Ishikawa (cell line): ENCODE measurements around the gene ECHDC3.

Source experiments
- CEBPB ChIP-seq: IDR thresholded peaks from 2 replicates; pipeline ENCODE4 v1.6.1; 2012
- CREB1 ChIP-seq: IDR thresholded peaks from 2 replicates; pipeline ENCODE4 v1.6.1; 2012; ENCODE audit warnings: low read depth
- EGR1 ChIP-seq: IDR thresholded peaks from 2 replicates; pipeline ENCODE4 v1.6.1; 2012
- EP300 ChIP-seq: IDR thresholded peaks from 2 replicates; pipeline ENCODE4 v1.6.1; 2012; ENCODE audit warnings: borderline replicate concordance
- FOXM1 ChIP-seq: IDR thresholded peaks from 2 replicates; pipeline ENCODE4 v1.6.1; 2012; ENCODE audit warnings: low read depth, borderline replicate concordance
- NFIC ChIP-seq: IDR thresholded peaks from 2 replicates; pipeline ENCODE4 v1.6.1; 2012
- RAD21 ChIP-seq: IDR thresholded peaks from 2 replicates; pipeline ENCODE4 v1.6.1; 2012; ENCODE audit warnings: low read depth
- TAF1 ChIP-seq: IDR thresholded peaks from 2 replicates; pipeline ENCODE4 v1.6.1; 2012; ENCODE audit warnings: low read depth, mild to moderate bottlenecking
- TCF12 ChIP-seq: IDR thresholded peaks from 2 replicates; pipeline ENCODE4 v1.6.1; 2012; ENCODE audit warnings: low read depth
- TEAD4 ChIP-seq: IDR thresholded peaks from 2 replicates; pipeline ENCODE4 v1.6.1; 2012
- YY1 ChIP-seq: IDR thresholded peaks from 2 replicates; pipeline ENCODE4 v1.6.1; 2012; ENCODE audit warnings: low read depth
- ZBTB7A ChIP-seq: IDR thresholded peaks from 2 replicates; pipeline ENCODE4 v1.6.1; 2012; ENCODE audit warnings: low read depth
- TF ChIP-seq, protein P1 (sequence below): IDR thresholded peaks from 2 replicates; pipeline ENCODE4 v1.6.1; 2012
- TF ChIP-seq, protein P2 (sequence below): IDR thresholded peaks from 2 replicates; pipeline ENCODE4 v1.6.1; 2012; ENCODE audit warnings: low read depth, mild to moderate bottlenecking
- TF ChIP-seq, protein P3 (sequence below): IDR thresholded peaks from 2 replicates; pipeline ENCODE4 v1.6.1; 2012

The ECHDC3 gene

DNA sequence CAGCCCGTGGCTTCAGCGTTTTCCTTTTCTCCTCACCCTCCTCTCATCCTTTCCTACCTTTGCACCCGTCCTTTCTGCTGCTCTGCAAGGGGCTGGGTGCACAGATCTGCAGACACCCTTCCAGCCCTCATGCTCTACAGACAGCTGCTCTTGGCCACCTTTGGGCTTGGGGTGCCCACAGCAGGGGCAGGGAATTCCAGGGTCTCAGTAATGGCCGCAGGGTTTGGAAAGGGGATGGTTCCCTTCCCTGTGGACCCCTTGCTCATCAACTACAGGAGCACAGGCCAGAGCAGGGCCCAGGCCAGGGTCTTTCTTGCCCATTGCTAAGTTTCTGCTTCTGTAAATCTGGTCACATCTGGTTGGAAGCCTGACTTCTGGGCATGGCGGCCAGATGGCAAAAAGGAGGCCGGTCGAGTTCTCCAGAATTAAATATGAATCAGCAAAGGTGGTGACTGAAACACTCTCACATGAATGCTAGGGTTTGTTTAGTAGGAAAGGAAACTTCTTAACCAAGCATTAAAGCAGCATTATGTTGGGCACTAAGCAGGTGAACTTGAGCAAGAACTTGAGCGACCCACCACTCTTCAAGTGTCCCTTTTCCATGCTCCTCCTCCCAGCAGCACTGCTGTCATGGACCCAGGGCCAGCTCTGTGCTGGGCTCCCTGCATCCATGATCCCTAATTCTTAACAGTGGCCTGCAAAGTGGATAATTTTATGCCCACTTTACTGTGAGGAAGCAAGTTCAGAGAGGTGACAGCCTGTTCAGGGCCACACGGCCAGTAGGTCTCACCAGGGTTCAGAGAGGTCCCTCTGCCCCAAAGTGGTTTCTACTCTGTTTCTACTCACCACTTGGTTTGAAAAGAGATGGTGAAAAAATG lies 1.5 kb downstream of the ECHDC3 start:
- TF ChIP-seq EP300, result no peak
- TF ChIP-seq, protein P1, sequence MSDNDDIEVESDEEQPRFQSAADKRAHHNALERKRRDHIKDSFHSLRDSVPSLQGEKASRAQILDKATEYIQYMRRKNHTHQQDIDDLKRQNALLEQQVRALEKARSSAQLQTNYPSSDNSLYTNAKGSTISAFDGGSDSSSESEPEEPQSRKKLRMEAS, result no peak
- no peak for TF ChIP-seq EGR1
- no peak for TF ChIP-seq FOXM1
- TF ChIP-seq RAD21, result no peak
- no peak for TF ChIP-seq CREB1
- TF ChIP-seq ZBTB7A, result no peak
- no peak for TF ChIP-seq YY1
- TF ChIP-seq CEBPB, result no peak
- TF ChIP-seq, protein P2, sequence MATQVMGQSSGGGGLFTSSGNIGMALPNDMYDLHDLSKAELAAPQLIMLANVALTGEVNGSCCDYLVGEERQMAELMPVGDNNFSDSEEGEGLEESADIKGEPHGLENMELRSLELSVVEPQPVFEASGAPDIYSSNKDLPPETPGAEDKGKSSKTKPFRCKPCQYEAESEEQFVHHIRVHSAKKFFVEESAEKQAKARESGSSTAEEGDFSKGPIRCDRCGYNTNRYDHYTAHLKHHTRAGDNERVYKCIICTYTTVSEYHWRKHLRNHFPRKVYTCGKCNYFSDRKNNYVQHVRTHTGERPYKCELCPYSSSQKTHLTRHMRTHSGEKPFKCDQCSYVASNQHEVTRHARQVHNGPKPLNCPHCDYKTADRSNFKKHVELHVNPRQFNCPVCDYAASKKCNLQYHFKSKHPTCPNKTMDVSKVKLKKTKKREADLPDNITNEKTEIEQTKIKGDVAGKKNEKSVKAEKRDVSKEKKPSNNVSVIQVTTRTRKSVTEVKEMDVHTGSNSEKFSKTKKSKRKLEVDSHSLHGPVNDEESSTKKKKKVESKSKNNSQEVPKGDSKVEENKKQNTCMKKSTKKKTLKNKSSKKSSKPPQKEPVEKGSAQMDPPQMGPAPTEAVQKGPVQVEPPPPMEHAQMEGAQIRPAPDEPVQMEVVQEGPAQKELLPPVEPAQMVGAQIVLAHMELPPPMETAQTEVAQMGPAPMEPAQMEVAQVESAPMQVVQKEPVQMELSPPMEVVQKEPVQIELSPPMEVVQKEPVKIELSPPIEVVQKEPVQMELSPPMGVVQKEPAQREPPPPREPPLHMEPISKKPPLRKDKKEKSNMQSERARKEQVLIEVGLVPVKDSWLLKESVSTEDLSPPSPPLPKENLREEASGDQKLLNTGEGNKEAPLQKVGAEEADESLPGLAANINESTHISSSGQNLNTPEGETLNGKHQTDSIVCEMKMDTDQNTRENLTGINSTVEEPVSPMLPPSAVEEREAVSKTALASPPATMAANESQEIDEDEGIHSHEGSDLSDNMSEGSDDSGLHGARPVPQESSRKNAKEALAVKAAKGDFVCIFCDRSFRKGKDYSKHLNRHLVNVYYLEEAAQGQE, result no peak
- TF ChIP-seq, protein P3, sequence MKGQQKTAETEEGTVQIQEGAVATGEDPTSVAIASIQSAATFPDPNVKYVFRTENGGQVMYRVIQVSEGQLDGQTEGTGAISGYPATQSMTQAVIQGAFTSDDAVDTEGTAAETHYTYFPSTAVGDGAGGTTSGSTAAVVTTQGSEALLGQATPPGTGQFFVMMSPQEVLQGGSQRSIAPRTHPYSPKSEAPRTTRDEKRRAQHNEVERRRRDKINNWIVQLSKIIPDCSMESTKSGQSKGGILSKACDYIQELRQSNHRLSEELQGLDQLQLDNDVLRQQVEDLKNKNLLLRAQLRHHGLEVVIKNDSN, result no peak
- TF ChIP-seq TEAD4, result no peak
- TF ChIP-seq TCF12, result no peak
- TF ChIP-seq NFIC, result no peak
- TF ChIP-seq TAF1, result no peak

DNA sequence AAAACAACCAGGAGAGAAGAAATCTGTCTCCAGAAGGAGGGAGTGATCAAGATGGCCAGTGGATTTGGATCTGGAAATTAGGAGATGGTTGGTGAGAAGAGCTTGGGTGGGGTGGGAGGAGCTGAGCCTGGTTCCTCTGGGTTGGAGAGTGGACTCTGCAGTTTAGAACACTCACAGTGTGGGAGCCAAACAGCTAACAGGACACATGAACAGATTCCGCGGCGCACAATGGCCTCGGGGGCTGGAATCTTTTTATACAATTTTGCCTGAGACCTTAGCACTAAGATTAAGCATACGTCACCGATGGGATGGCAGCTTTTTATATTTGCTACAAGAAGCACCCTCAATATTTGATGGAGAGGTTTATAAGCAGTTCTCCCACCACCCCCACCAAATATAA lies 2.9 kb downstream of the ECHDC3 start:
- TF ChIP-seq, protein P2, result no peak
- TF ChIP-seq TEAD4 (no peak), TCF12 (no peak), ZBTB7A (no peak), TAF1 (no peak), EP300 (no peak), NFIC (no peak), FOXM1 (no peak), EGR1 (no peak)
- TF ChIP-seq, protein P3, result no peak
- TF ChIP-seq, protein P1, result no peak

DNA sequence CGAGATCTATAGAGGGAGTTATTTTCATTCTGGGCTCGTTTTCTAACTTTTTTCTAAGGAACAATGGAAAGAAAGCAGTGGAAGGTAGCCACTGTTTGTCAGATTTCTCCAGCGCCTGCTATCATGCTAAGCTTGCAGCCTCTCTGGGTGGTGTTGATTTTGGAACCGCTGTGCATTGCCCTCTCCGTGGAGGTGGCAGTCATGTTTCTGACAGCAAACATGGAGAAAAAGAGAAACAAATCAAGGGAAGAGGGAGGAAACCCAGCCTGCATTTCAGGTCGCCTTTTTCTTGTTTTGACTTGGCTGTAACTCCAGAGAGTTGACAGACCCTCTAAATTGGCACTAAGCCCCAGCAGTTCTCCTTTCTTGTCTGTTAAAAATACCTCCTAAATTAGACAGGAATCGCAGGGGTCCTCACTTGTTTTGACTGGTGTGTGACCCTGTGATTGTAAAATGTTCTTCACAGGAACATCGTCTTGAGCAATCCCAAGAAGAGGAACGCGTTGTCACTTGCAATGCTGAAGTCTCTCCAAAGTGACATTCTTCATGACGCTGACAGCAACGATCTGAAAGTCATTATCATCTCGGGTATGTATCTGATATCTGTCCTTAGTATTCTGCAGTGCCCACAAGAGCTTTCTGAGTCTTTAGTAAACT lies 4.8 kb downstream of the ECHDC3 start:
- TF ChIP-seq TCF12 (no peak), CEBPB (no peak), YY1 (no peak), TAF1 (no peak), RAD21 (no peak), ZBTB7A (no peak), CREB1 (no peak), NFIC (no peak)
- TF ChIP-seq, protein P1, result no peak

DNA sequence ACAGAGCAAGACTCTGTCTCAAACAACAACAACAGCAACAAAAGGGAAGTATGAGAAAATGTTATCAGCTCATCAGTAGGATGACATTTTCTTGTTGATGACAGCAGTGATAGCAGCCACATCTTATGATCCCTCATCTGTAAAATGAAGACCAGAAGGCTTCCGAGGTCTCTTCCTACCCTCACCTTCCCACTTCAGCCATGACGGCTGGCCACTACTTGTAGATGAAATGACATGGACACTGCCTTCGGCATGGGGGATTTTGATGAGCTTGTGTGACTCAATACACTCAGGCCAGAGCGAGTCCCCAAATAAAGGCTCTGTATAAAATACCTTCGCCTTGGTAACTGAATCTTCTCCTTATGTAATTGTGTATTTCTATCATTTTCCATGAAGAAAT lies 6.7 kb downstream of the ECHDC3 start:
- no peak for TF ChIP-seq TEAD4
- no peak for TF ChIP-seq TCF12
- no peak for TF ChIP-seq EGR1
- TF ChIP-seq ZBTB7A, result no peak
- TF ChIP-seq, protein P1, result no peak
- TF ChIP-seq CEBPB, result no peak
- no peak for TF ChIP-seq YY1
- TF ChIP-seq CREB1, result no peak
- no peak for TF ChIP-seq TAF1

DNA sequence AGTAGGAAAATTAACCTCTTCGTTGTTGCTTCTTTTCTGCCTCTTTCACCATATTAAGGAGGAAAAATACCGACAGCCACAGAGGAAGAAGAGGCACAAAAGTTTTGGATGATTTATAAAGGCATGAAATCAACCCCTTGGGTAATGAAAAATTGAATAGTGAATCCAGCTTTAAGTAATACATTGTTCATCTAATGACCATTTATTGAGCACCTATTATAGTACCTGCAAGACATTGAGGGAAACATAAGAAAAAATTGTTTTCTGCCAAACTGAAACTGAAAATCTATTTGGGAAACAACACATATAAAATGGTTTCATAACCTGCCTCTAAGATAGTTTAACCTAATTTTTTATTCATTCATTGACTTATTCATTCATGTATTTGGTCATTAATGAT lies 8.2 kb downstream of the ECHDC3 start:
- no peak for TF ChIP-seq CEBPB
